ENCODE results near the gene ANKRD13B.

Gene ANKRD13B

DNA sequence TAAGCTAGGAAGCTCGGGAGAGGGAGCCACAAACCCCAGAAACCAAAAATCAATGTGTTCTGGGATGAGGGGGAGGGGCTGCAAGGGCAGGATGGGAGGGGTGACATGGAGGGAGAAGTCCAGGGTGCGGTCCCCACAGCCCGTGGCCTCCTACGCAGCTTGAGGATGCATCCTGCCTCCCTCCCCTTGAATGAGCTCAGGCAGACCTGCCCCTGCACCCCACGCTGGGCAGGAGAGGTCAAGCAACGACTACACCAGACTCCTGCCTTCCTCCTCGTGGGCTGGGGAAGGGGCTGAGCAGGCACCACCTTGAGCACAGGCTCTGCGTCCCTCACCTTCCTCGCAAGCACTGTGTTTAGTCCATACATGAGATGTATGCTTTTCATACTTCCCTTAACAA lies 3.9 kb downstream of the ANKRD13B start:
- no peak for DNase-seq

DNA sequence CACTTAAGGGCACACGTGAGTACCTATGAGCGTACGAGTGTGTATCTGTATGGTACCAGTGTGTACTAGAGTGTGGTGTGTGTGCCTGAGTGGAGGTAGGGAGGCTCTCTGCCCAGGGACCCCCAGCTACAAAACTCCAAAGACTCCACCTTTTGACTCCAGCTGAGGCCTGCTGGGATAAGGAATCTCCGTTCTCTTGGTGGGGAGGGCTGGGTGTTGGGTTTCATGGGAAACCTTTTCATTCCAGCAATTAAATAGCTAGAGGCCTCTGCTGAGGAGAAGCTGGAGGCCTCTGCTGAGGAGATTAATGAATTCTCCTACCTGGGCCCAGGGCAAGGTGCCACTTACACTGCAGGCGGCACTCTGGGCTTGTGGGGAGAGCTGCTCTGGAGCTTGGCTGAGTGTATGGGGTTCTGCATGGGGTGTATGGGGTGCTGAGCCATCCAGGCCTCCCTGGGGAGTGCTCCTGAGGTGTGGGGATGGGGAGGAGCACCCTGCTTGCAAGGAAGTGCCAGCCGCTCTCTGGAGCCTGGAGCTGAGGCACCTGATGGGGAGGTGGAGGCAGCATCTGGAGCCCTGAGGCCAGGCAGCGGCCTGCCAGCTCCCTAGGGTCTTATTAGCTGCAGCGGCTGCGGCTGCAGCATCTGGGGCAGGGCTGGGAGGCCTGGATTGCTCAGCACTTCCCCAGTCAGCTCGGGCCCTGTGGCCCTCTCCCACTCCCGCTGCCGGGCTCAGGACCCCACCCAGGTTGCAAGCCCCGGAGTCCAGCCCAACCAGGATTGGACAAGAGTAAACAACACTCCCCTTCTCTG lies 4.6 kb downstream of the ANKRD13B start:
- DNase-seq, result no peak

DNA sequence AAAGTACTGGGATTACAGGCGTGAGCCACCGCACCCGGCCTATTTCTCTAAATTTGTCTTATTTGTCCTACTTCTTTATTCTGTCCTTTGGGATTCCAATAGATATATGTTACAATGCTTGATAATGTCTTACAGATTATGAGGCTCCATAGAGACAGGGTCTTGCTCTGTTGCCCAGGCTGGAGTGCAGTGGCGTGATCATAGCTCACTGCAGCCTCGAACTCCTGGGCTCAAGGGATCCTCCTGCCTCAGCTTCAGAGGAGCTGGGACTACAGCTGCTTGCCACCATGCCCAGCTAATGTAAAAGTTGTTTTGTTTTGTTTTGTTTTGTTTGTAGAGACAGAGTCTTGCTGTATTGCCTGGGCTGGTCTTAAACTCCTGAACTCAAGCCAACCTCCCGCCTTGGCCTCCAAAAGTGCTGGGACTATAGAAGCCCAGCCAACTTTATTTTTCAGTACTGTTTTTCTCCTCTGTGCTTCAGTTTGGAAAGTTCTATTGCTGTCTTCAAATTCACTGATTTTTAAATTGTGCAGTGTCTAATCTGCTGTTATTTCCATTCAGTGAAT lies 10.3 kb downstream of the ANKRD13B start:
- no peak for DNase-seq

DNA sequence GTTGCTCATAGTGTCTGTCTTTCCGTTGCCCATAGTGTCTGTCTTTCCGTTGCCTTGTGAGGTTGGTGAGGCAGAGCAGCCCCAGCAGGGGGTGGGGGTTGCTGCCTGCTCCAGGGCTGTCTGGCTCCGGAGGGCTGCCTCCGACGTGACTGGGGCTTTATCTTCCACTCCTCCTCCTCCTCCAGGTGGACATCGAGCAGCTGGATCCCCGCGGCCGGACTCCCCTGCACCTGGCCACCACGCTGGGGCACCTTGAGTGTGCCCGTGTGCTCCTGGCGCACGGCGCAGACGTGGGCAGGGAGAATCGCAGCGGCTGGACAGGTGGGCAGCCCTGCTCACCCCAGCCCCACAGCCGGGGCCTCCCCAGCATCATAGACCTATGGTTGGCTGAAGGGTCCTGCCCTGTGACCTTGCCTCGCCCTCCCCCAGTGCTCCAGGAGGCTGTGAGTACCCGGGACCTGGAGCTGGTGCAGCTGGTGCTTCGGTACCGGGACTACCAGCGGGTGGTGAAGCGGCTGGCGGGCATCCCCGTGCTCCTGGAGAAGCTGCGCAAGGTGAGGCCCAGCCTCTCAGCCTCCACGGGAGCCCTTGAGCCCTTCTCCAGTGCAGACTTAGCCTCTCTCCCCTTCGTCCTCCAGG lies 14.7 kb downstream of the ANKRD13B start:
- DNase-seq, result no peak

DNA sequence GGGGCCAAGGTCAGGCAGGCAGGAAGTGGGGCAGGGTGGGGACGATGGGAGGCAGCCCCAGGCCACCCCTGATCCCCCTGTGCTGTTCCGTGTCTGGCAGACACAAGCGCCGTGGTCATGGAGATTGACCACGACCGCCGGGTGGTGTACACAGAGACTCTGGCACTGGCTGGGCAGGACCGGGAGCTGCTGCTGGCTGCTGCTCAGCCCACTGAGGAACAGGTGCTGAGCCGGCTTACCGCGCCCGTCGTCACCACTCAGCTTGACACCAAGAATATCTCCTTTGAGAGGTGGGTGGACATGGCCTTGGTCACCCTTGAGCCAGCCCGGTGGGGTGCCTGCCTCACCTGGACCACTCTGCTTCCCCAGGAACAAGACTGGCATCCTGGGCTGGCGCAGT lies 16.1 kb downstream of the ANKRD13B start:
- DNase-seq, result no peak

DNA sequence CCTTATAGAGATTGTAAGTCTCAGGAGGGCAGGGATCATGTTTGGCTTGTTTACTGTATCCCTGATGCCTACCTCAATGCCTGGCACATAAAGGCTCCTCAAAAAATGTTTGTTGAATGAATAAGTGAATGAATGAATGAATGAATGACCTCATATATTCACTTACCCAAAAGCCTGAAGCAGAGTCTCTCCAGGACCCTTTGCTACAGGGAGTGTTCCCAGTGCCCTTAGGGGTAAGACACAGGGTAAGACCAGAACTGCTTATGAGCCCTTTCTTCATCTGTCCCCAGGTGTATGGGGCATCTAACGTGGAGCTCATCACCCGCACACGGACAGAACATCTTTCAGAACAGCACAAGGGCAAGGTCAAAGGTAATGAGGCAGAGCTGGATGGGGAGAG lies 17.5 kb downstream of the ANKRD13B start:
- no peak for DNase-seq

DNA sequence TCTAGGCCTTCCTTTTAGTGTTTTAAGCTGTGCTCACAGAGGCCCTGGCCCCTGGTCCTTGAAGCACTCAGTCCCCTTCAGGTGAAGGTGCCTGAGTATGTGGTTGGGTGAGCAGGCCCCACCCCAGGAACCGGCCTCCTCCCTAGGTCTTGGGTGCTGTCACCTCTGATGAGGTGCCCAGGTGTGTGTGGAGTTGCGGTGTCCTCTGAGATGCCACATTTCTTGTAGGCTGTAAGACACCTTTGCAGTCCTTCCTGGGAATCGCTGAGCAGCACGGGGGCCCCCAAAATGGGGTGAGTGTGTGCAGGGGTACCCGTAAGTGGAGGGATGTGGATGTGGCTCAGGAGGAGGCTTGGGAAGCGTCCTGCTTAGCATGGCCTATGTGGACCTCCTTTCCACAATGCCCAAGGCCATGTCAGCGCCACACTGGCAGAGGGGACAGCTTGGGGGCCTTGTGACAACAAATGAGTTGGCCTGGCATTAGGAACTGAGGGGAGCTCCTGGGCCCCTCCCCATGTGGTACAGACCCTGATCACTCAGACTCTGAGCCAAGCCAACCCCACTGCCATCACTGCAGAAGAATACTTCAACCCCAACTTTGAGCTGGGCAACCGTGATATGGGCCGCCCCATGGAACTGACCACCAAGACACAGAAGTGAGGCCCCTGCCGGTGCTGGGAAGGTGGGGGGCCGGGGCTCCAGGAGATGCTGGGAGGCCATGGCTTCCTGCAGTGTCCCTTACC lies 18.6 kb downstream of the ANKRD13B start:
- DNase-seq, result no peak

DNA sequence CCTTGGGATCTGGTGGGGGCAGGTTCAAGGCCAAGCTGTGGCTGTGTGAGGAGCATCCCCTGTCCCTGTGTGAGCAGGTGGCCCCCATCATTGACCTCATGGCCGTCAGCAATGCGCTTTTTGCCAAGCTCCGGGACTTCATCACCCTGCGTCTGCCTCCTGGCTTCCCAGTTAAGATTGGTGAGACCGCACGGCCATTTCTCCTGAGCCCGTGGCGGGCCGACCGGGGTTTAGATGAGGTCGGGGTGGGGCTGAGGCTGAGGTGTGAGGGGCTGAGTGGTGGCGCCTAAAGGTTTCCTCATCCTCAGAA lies 19.1 kb downstream of the ANKRD13B start:
- no peak for DNase-seq

DNA sequence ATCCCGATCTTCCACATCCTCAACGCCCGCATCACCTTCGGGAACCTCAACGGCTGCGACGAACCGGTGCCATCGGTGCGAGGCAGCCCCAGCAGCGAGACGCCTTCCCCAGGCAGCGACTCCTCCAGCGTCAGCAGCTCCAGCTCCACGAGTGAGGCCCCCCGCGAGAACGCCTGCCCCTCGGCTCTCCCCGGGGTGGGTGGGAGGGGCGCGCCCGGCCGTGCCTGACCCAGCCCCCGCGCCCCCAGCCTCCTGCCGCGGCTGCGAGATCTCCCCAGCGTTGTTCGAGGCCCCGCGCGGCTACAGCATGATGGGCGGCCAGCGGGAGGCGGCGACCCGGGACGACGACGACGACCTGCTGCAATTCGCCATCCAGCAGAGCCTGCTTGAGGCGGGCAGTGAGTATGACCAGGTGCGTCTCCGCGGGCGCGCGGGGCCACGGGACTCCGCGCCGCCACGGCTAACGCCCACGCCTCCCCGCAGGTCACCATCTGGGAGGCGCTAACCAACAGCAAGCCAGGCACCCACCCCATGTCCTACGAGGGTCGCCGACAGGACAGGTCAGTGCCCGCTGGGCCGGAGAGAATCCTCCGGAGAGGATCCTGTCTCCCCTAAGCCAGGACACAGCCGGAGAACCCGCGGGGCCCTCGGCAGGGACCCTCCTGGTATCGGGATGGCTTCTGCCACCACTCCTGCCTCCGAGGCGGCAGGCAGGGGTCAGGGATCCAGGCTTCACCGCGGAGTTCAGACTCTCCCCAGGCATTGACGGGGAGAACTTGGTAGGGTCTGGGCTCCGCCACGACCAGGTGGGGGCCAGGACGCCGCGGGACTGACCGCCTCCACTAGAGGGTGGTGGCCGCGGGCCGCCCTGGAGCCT lies 19.7 kb downstream of the ANKRD13B start:
- DNase-seq, result no peak

DNA sequence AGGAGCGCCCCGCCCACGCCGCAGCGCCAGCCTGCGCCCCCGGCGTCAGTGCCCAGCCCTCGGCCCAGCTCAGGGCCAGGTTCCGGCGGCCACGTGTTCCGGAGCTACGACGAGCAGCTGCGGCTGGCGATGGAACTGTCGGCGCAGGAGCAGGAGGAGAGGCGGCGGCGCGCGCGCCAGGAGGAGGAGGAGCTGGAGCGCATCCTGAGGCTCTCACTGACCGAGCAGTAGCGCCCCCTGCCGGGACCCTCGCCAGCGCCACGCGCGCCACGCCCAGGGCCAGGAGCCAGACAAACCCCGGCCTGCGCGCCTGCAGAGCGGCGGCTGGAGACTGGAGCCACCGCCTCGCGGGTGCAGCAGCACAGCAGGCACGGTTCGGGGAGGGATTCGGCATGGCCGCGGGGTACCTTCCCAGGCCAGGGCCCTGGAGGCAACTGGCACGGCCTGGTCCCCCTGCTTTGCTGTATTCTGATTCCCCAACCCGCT lies 20.5 kb downstream of the ANKRD13B start:
- DNase-seq, result no peak

DNA sequence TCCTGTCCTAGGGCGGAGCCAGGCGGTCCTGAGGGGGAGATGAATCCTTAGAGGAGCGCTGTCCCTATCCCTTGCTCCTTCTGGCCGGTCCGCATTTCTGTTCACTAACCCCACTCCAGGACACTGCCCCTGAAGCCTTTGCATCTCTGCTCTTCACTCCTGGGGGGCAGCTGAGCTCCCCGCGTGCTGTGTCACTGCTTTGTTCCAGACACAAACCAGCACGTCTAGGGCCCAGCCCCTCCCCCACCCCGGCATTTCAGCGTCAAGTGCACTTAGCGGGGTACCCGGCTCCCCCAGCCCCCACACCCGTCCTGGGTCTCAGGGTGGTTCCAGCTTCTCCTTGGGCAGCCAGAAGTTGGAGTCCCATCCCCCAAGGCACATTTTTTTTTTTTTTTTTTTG lies 20.9 kb downstream of the ANKRD13B start:
- DNase-seq, result no peak

DNA sequence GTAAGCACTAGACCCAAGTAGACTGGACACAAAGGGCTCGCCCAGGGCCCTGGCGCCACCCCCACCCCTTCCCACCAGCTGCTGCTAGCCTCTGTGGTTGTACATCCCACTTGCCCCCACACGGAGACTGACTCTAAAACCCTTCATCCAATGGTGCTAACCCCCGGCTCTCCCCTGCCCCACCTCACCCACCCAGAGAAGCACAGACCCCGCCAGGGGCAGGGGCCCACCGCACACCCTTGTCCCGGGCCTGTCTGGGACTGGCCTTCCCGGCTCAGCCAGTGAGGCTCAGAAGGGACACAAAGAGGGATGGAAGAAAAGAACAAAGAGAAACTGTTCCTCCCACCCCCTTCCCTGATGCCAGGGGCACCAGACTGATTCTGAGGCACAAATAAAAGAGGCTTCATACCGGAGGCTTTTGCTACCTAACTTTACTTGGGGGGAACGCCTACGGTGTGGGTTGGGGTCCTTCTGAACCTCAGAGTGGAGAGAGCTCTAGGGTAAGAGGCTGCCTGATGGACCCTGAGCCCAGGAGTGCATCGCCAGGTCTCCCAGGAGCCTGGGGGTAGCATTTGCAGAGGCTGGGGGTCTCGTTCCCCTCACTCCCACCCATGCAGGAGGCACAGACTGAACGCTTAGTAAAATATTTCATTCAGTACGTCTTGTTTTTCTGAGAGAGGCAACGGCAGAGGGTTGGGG lies 21.6 kb downstream of the ANKRD13B start:
- no peak for DNase-seq

DNA sequence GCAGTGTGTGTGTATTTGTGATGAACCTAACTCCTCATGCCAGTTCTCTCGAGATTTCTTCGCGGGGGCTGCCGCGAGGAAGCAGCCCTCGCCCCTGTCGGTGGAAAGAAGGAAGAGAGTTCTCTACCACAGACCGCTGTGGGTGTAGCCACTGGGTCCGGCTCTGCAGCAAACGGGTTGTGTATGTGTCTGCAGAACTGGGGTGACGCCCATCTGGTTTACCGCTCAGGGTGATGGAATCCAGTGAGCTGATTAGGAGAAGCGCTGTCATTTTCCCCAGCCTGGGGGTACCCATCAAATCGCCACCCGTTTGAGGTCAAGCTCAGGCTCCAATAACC lies 22.1 kb downstream of the ANKRD13B start:
- no peak for DNase-seq

DNA sequence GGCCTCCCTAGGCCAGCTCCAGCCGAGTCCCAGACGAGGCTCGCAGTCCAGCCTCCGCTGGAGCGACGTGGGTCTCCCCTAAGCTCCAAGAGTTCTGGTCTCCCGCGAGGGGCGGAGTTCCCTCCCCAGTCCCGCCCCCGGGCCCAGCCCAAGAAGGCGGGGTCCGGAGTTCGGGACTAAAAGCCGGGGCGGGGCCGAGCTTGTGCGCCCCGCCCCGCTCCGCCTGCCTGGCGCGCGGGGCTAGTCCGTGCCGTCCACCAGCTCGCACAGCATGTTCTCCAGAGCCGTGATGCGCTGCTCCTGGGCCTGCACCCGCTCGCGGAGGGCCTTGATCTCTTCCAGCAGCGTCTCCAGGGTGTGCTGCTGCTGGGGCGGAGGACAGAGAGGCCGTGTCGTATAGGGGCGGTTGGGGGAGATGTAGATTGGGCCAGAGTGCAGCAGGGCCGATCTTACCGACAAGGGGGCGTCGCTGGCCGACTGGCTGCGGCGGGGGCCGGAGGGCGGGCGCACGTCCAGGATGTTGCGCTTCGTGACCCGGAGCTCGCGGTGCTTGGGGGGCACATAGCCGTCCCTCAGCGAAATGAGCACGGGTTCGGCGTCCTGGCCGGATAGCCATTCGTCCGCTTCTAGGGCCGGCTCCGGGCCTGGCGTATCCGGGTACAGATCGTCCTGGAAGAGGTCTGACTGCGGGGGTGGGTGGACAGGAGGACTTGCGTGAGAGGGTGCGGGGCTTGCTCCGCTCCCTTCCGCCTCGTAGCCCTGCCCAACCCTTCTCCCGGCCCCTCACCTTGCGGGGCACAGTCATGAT lies 22.8 kb downstream of the ANKRD13B start:
- DNase-seq, result peak; percentile 90

DNA sequence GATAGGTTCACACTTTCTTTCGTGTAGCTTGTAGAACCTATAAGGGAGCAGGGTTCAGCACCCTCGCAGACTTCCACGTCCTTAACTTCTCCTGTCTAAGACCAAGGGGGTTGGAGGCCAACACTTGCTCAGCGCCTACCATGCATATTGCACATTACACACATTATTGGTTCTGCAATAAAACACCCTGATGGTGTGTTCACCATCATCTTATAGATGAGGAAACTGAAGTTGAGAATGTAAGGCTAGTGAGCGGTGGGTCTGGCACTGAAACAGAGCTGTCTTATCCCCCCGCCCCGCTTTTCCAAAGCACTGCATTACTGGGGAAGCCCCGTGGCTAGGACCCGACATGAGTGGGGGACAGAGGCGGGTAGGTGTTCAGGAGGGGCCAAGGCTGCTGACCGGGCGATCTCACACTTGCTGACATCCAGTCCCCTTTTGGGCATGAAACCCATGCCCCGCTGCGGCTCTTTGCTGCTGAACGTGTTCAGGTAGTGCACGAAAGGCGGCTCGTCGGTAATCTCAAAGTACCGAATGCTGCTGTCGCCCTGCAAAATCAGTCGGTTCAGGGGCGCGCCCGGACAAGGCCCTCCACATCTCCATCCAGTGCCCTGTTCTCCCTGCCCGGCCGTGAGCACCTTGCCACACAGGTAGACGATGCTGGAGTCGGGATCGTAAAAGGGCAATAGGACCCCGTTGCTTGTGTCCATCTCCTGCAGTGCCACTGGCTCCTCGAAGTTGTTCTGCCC lies 23.5 kb downstream of the ANKRD13B start:
- DNase-seq, result no peak

DNA sequence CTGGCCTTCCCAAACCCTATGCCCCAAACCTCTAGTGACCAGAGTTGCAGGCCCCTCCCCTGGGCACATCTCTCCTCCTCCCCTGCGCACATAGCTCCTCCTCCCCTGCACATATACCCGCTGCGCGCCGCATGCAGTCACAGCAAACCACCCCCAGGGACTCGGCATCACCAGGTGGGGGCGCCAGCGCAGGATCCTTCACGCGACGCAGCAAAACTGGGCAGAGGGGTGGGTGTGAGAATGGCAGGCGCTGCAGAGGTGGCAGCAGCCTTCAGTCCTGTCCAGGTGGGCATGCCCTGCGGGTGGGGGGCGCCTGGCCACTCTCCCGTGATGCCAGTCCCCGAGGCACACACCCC lies 24.2 kb downstream of the ANKRD13B start:
- peak; percentile 93 for DNase-seq

DNA sequence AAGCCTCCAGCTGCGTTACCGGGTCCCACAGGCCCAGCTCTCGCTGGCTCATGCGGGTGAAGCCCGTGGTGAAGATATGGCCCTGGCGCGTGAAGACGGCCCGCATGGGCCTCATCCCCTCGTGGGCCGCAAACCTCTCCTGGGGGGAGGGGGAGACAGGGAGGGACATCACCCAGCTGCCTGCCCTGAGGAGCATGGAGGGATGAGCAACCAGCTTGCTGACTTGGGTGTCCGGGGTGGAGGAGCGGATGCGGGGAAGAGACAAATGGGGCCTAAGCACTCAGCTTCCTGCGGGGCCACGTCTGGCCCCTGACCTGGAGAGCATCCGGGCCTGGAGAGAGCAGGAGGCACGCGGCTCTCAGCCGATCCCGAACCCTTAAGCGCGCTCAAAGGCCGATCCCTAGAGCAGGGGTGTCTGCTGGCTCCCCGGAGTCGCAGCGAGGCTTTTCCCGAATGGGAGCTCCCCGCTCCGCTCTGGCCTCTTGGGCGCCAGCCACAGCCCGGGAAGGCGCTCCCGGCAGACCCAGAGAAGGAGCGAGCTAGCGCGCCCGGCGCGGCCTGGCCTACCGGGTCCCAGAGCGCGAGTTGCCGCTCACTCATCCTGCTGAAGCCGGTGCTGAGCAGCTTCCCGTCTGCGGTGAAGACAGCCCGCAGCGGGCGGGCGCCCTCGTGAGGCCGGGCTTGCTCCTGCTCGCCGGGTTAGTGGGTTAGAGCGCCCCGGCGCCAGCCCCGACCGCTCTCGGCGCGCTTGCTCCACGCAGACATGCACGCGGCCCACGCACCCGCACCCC lies 24.7 kb downstream of the ANKRD13B start:
- peak; percentile 84 for DNase-seq

DNA sequence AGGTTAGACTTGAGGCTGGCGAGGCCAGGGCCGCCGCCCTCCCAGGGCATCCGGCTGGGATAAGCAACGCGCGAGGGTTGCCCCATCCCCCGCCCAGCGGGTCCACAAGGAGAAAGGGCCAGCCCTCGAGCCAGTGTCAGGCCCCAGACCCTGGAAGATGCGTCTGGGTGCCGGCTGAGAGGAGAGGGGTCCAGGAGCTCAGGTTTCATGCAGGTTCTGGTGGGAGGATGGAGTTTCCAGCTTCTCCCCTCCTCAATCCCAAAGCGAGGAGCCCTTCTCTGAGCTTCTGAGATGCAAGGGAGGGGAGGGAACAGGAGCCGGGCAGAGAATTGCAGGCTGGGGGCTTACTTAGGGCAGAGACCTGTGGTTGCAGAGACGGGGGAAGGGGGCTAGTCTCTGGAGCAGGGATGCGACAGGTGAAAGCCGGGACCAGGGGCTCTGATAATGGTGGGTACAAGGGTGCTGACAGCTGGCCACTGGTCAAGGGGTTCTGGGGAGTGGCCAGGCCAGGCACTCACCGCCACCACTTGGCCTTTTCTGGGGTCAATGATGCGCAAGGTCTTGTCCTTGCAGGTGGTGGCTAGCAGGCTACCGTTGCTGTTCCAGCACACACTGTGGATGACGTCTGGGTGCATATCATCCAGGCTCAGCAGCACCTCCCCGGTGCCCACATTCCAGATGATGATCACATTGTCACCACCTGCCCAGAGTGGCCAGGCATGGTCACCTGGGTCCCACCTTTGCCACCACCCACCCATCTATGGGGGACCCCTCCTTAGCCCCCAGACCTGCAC lies 25.5 kb downstream of the ANKRD13B start:
- DNase-seq, result no peak

DNA sequence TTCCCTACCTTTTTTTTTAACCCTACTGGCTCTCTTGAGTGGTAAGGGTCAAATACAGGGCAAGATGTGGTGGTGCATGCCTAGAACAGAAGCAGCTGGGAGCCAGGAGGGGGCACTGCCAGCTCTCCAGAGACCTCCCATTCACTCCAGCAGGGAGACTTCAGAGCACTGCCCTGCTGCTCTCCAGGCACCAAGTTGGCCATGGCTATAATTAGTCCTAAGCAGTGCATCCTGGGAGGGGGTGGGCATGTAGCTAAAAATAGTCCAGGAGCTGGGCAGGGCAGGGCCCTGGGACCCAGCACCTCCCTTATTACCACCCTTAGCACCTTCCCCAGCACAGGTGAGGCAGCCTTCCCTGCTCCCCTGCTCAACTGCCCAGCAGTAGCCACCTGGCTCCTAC lies 26.3 kb downstream of the ANKRD13B start:
- peak; percentile 67 for DNase-seq

Data from 8988T (cell line).